ENCODE data around the gene DYSF.

The DYSF gene

GRCh38 chr2:71716697-71717624, 263.6 kb downstream of the DYSF start:
- no peak for DNase-seq

- no peak for DNase-seq
These were observed 265.3 kb downstream of the DYSF start for GRCh38 chr2:71718686-71719085.

GRCh38 chr2:71719520-71720282, 266.3 kb downstream of the DYSF start:
- no peak for DNase-seq

- DNase-seq = no peak
These were observed 266.9 kb downstream of the DYSF start for GRCh38 chr2:71720283-71720560.

GRCh38 chr2:71720596-71721361, 267.4 kb downstream of the DYSF start:
- DNase-seq = no peak

GRCh38 chr2:71721362-71721665, 268.0 kb downstream of the DYSF start:
- no peak for DNase-seq

- DNase-seq = no peak
These were observed 268.3 kb downstream of the DYSF start for GRCh38 chr2:71721669-71722068.

- DNase-seq = no peak
These were observed 268.9 kb downstream of the DYSF start for GRCh38 chr2:71722286-71722685.

GRCh38 chr2:71724793-71725192, 271.4 kb downstream of the DYSF start:
- no peak for DNase-seq

GRCh38 chr2:71725836-71726235, 272.5 kb downstream of the DYSF start:
- DNase-seq = no peak

- DNase-seq = no peak
These were observed 274.2 kb downstream of the DYSF start for GRCh38 chr2:71727562-71727961.

GRCh38 chr2:71728036-71728435, 274.7 kb downstream of the DYSF start:
- DNase-seq = no peak

GRCh38 chr2:71730785-71731383, 277.5 kb downstream of the DYSF start:
- no peak for DNase-seq

- no peak for DNase-seq
These were observed 281.3 kb downstream of the DYSF start for GRCh38 chr2:71734620-71735019.

- DNase-seq = no peak
These were observed 282.3 kb downstream of the DYSF start for GRCh38 chr2:71735676-71736075.
